Right lobe of liver (tissue), 6 donors: Measurements from ENCODE around the gene CTTN. TPM values are rescaled to one million over a fixed set of nuclear protein-coding genes. Genes with fewer than 3 reads are reported as not detected.
"Not testable (repeated sequence)": the region's sequence is repeated elsewhere in the genome, so short reads cannot be mapped to it uniquely, and the experiment has no call there.

Experiments
- ATAC-seq, 4 donors: fragments of 200-7000 bp; cut with Tn5 transposase; one replicate each; pipeline ENCODE4 v1.9.1; 2020; ENCODE audit warnings: mild to moderate bottlenecking in 4 of 4, moderate library complexity in 4 of 4
- DNase-seq, 3 donors: peaks; one replicate each; pipeline ENCODE4 v3.0.0-alpha.2; 2020
- H3K27ac ChIP-seq, 3 donors: fragments of 200-600 bp; one replicate each; pipeline ENCODE4 v1.8.0; 2022
- H3K27me3 ChIP-seq, 2 donors: fragments of 200-600 bp; one replicate each; pipeline ENCODE4 v1.8.0; 2022
- H3K36me3 ChIP-seq, 4 donors: fragments of 200-600 bp; sonication (generic) in 1 of 4; one replicate each; pipeline versions ENCODE4 v1.5.1 to v1.8.0; 2017 to 2022; ENCODE audit warnings: control low read depth in 1 of 4
- H3K4me1 ChIP-seq, 4 donors: fragments of 200-600 bp; sonication (generic) in 1 of 4; one replicate each; pipeline versions ENCODE4 v1.5.1 to v1.8.0; 2017 to 2022; ENCODE audit warnings: control low read depth in 1 of 4
- H3K4me3 ChIP-seq, 3 donors: fragments of 200-600 bp; one replicate each; pipeline ENCODE4 v1.8.0; 2022
- H3K9me3 ChIP-seq, 4 donors: fragments of 200-600 bp; sonication (generic) in 1 of 4; one replicate each; pipeline versions ENCODE4 v1.5.1 to v1.8.0; 2017 to 2022; ENCODE audit warnings: control low read depth in 1 of 4
- POLR2A ChIP-seq: fragments of 450-650 bp; IDR thresholded peaks from one replicate; pipeline ENCODE4 v1.6.1; 2017; ENCODE audit warnings: antibody characterized with exemption, mild to moderate bottlenecking
- WGBS: methylation state at CpG from one replicate; pipeline ENCODE4 v1.1.6; 2018; ENCODE audit warnings: low coverage, low lambda C conversion rate; ENCODE audit not compliant: insufficient coverage; ENCODE audit errors: missing lambda C conversion rate; 5-methylcytosine and 5-hydroxymethylcytosine counted together
- intact Hi-C, 2 donors: fragments of 100-400 bp; cut with DNase I; formaldehyde crosslinking; loops; one replicate each; pipeline versions ENCODE4 v1.11.2 to v1.14.1; 2022
- total RNA-seq, 6 experiments: library from RNA; depleted of rRNA in 2 of 6; stranded (reverse); fragments of >200 nt in 2 of 6; fragmentation: NEBNext Ultra II Directional in 3 of 6; extraction: Animal tissue kit (Norgen Biotek cat#: 25700) in 3 of 6; gene quantifications; one replicate each; pipeline versions ENCODE4 v1.1.0 to v1.2.4, GENCODE V29; 2016 to 2023
- TF ChIP-seq, protein P1 (sequence below), 4 donors: fragments of 200-600 bp in 3 of 4; fragments of 450-650 bp in 1 of 4; IDR thresholded peaks; one replicate each; pipeline versions ENCODE4 v1.5.1 to v1.8.0; 2016 to 2022; ENCODE audit warnings: antibody characterized with exemption in 4 of 4, mild to moderate bottlenecking in 2 of 4
- donor health status: DM: no; HTN: yes; CAD: no.
- donor health status: DM: no; HTN: no; CAD: no.
- donor health status: DM: no; HTN: no; CAD: no.
- donor health status: DM: no; HTN: yes; CAD: no.
- donor health status: DM: no; HTN: yes; CAD: no.

Gene CTTN
- total RNA-seq, 6 experiments from 2014 or later, result 63.6 to 90.8 (median 78.5) TPM

- Histone ChIP-seq H3K27me3 (no peaks in the 10 kb centered on the region), H3K4me1 (no peaks in the 10 kb centered on the region), H3K9me3 (no peaks in the 10 kb centered on the region), H3K36me3 (peaks cover 0 to 20% (median 0%) of the 10 kb centered on the region in 4 donors), H3K27ac (no peak overlapping the region), H3K4me3 (no peak overlapping the region)
- TF ChIP-seq, protein P1, sequence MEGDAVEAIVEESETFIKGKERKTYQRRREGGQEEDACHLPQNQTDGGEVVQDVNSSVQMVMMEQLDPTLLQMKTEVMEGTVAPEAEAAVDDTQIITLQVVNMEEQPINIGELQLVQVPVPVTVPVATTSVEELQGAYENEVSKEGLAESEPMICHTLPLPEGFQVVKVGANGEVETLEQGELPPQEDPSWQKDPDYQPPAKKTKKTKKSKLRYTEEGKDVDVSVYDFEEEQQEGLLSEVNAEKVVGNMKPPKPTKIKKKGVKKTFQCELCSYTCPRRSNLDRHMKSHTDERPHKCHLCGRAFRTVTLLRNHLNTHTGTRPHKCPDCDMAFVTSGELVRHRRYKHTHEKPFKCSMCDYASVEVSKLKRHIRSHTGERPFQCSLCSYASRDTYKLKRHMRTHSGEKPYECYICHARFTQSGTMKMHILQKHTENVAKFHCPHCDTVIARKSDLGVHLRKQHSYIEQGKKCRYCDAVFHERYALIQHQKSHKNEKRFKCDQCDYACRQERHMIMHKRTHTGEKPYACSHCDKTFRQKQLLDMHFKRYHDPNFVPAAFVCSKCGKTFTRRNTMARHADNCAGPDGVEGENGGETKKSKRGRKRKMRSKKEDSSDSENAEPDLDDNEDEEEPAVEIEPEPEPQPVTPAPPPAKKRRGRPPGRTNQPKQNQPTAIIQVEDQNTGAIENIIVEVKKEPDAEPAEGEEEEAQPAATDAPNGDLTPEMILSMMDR (IDR thresholded peaks at IDR 0.05), result no peak
- TF ChIP-seq POLR2A, result no peak
- intact Hi-C loops, result no loop called here
- DNase-seq (peak in 1 of 3 donors; percentile 35), ATAC-seq (peak in 1 of 4 donors; percentile 34)
- WGBS, result 94% methylated on average over 14 of the region's 18 CpGs
Measured at GRCh38 chr11:70384566-70385152, 13.7 kb upstream of the CTTN start.

GRCh38 chr11:70387564-70387963, 10.8 kb upstream of the CTTN start:
- Histone ChIP-seq H3K9me3 (no peaks in the 10 kb centered on the region), H3K27me3 (no peaks in the 10 kb centered on the region), H3K27ac (no peak overlapping the region), H3K4me1 (no peaks in the 10 kb centered on the region), H3K4me3 (no peak overlapping the region), H3K36me3 (peaks cover 0 to 17% (median 0%) of the 10 kb centered on the region in 4 donors)
- ATAC-seq (no peak), DNase-seq (no peak)
- intact Hi-C loops, result no loop called here
- TF ChIP-seq, protein P1 (IDR thresholded peaks at IDR 0.05), result no peak
- no peak for TF ChIP-seq POLR2A
- 100% methylated on average over 4 of the region's 4 CpGs for WGBS

GRCh38 chr11:70389201-70389600, 9.1 kb upstream of the CTTN start:
- intact Hi-C loops, result no loop called here
- DNase-seq (no peak), ATAC-seq (no peak)
- H3K4me1 ChIP-seq, result no peaks in the 10 kb centered on the region
- no peak overlapping the region for H3K4me3 ChIP-seq
- H3K27ac ChIP-seq, result no peak overlapping the region
- H3K9me3 ChIP-seq, result no peaks in the 10 kb centered on the region
- no peaks in the 10 kb centered on the region for H3K27me3 ChIP-seq
- TF ChIP-seq, protein P1 (IDR thresholded peaks at IDR 0.05), result no peak
- TF ChIP-seq POLR2A, result no peak
- WGBS, result 95% methylated on average over 6 of the region's 6 CpGs
- H3K36me3 ChIP-seq, result peaks cover 0 to 13% (median 0%) of the 10 kb centered on the region in 4 donors

GRCh38 chr11:70390882-70391281, 7.4 kb upstream of the CTTN start:
- DNase-seq, H3K9me3 ChIP-seq, ATAC-seq, H3K27me3 ChIP-seq, intact Hi-C loops, H3K4me3 ChIP-seq, H3K27ac ChIP-seq, H3K4me1 ChIP-seq, H3K36me3 ChIP-seq: not testable (repeated sequence)
- 100% methylated on average over 1 of the region's 7 CpGs for WGBS

DNA sequence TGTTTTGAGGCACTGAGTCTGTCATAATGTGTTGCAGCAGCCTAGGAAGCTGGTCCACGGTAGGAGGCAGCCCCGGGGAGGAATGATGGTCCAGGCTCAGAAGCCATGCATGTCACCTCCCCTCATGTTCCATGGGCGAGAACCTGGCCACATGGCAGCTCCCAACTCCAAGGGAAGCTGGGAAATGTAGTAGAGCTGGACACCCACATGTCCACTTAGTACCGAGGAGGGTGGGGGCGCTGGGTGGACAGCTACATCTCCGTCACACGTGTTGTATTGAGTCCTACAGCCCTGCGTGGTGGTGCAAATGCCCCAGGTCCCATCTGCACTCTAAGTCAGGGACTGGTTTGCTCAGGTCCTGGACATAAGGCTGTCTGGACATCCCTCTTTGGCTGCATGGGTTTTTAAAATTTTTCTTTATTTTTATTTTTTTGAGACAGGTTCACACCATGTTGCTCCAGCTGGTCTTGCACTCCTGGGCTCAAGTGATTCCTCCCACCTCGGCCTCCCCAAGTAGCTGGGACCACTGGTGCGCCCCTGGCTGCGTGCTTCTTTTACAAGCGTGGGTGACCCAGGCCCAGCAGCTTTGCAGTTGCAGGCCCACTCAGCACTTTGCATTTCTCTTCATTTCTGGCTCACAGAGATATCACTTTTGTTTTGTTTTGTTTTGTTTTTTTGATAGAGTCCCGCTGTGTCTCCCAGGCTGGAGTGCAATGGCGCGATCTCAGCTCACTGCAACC, 3.9 kb upstream of the CTTN start:
- ATAC-seq (no peak), DNase-seq (peak in 1 of 3 donors; percentile 29)
- H3K27me3 ChIP-seq, result no peaks in the 10 kb centered on the region
- WGBS, result 91% methylated on average over 7 of the region's 15 CpGs
- intact Hi-C loops, result no loop called here
- H3K4me1 ChIP-seq, result peaks cover 0 to 6% (median 0%) of the 10 kb centered on the region in 4 donors
- H3K4me3 ChIP-seq, result no peak overlapping the region
- H3K27ac ChIP-seq, result no peak overlapping the region
- TF ChIP-seq, protein P1 (IDR thresholded peaks at IDR 0.05), result no peak
- TF ChIP-seq POLR2A, result no peak
- no peaks in the 10 kb centered on the region for H3K9me3 ChIP-seq
- H3K36me3 ChIP-seq, result no peaks in the 10 kb centered on the region
